HL-60 (cell line): ENCODE results near the gene SREBF1.

Experiments used
- CTCF ChIP-seq: IDR thresholded peaks from one replicate; pipeline ENCODE4 v1.5.1; 2011; ENCODE audit warnings: low read length, control low read depth, inconsistent platforms; ENCODE audit not compliant: insufficient read depth
- GABPA ChIP-seq: IDR thresholded peaks from 2 replicates; pipeline ENCODE4 v1.6.1; 2012; ENCODE audit warnings: low read depth
- POLR2AphosphoS5 ChIP-seq: IDR thresholded peaks from 2 replicates; pipeline ENCODE4 v1.6.1; 2012; ENCODE audit warnings: low read depth

- no peak for TF ChIP-seq POLR2AphosphoS5
- no peak for TF ChIP-seq CTCF
- no peak for TF ChIP-seq GABPA
Measured at GRCh38 chr17:17876959-17877528, 40.3 kb upstream of the SREBF1 start.
